ENCODE data around the gene LTC4S.
"Not testable (repeated sequence)": the region's sequence is repeated elsewhere in the genome, so short reads cannot be mapped to it uniquely, and the experiment has no call there.

LTC4S gene

GRCh38 chr5:179769796-179770195 is 24.0 kb upstream of the LTC4S start:
- no peak for DNase-seq (ENCODE audit: low spot score)

DNA sequence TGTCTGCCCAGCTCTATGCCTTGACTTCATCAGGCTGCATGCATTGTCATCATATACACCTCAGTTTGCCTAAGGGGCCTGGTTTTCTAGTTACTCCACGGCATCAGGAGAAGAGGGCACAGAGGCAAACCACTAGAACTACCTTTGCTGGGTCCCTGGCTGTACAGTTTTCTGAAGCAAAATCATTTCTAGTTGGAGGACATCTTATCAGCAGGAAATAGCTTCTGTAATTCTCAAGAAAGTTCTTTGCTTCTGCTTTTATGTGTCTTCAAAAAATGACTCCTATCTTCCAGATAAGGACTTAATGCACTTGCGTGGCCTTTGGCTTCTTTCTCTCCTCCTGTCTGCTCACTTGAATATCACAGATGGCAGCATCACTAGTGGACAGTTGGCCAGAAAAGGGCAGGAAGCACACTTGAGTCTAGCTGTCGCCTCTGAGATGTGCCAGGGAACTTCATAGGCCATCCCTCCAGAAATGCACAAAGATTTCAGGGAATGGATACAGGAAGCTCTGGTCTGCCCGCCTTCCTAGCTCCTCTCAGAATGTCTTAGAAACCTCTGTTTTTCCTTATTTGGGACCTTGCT is 22.4 kb upstream of the LTC4S start:
- no peak for DNase-seq (ENCODE audit: low spot score)

GRCh38 chr5:179772351-179772750 is 21.4 kb upstream of the LTC4S start:
- no peak for DNase-seq (ENCODE audit: low spot score)

- DNase-seq (ENCODE audit: low spot score): no peak
These were observed 20.1 kb upstream of the LTC4S start for GRCh38 chr5:179773686-179774040.

- DNase-seq (ENCODE audit: low spot score): no peak
These were observed 19.3 kb upstream of the LTC4S start for GRCh38 chr5:179774442-179774841.

DNA sequence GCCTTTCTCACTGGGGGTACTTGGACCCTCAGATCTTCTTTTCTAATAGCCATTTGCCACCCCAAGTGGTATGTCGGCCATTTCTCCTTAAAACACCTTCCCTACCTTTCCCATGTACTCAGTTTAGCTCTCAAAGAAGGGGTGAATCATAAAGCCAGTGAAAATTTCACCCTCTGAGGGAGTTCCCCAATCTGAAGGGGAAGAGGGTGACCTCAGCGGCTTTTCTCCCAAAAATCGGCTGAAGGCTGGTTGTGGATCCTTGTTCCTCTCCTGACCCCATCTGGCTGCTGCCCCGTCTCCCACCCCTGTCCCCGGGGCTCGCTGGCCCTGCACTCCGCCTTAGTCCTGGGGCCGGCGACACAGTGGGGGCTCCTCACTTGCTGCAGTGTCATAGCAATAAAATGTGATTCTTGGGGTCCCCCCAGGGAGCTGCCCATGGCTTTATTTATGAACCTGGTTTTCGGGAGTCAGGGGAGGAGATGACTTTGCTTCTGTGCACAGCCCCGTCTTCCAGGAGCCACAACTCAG is 17.3 kb upstream of the LTC4S start:
- no peak for DNase-seq (ENCODE audit: low spot score)

DNA sequence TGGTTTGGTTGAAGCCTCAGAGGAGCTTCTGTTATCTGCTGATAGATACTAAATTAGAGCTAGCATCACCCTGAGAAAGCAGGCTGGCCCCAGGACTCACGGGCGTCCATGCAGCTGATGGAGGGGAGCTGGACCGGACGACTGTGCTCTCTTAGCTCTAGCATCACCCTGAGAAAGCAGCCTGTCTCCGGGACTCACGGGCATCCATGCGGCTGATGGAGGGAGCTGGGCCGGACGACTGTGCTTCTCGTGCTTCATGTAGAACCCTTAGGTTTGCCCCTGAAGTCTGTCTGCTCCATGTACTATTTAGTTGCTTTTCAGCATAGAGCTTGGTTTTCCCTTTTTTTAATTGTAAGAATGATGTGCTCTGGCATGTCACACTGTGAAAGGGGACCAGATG is 16.3 kb upstream of the LTC4S start:
- no peak for DNase-seq (ENCODE audit: low spot score)

DNA sequence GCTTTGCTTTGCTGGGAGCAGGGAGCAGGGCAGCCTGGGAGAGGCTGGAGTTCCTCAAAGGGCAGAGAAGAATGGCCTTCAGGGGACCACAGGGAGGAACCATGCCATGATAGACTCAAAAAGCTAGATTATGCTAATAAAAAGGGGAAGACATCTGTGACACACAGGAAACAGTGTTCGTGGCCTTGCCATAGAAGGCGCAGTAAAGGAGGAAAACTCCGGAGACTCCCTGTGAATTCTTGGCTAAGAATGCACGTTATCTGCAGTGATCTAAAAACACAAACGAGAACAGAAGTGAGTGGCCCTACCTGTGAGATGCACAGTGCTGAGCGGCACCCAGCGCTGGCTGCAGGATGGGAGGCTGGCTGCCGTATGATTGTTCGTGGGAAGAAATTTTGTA is 15.9 kb upstream of the LTC4S start:
- no peak for DNase-seq (ENCODE audit: low spot score)

DNA sequence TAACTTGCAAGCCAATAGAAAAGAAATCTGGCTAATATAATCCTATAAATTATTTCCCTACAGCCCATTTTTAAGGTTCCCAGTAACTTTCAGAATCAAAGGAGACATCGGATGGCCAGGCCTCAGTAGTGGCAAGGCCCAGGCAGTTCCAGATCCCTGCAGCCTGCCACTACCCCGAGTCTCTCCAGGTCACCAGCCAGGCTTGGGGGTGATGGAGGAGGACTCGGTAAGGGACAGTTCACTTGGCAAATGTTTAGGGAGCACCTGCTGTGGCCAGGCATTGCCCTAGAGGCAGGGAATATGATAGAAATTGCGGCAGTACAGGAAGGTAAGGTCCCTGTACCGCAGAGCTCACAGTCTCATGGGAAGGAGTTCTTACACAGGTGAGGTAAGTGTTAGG is 15.2 kb upstream of the LTC4S start:
- no peak for DNase-seq (ENCODE audit: low spot score)

DNA sequence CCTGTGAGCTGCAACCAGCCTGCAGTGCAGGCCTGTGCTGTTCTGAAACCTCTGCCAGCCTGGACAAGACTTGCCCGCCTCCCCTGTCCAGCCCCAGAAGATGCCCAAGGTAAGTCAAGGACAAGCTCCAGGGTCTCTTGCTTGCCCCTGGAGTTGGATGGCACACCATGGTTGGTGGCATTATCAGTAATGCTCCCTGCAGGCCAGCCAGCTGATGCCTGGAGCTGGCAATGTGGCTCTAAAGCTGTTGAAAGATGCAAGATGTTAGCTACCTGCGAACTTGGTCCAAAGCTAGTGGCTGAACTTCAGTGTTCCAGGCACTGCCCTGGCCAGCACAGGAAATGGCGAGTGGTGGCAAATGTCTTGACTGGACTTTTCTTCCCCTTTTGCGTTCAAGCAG is 14.0 kb upstream of the LTC4S start:
- no peak for DNase-seq (ENCODE audit: low spot score)

- no peak for DNase-seq (ENCODE audit: low spot score)
These were observed 13.4 kb upstream of the LTC4S start for GRCh38 chr5:179780362-179780761.

DNA sequence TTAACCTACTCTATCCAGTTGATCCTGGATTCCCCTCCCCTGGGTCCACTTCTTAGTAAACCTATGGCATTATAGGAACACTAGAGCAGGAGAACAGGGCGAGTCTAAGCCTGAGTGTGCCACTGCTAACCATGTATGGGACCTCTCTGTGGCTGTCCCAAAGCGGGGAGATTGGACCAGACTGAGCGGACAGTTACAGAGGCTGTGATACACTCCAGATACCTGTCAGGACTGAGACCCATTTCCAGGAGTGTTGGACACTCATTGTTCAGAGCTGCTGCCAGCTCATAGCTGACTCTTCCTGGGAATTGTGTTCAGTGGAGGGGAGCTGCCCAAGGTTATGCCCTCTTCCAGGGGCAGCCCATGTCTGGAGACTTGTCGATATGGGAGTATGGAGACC is 11.9 kb upstream of the LTC4S start:
- no peak for DNase-seq (ENCODE audit: low spot score)

GRCh38 chr5:179783128-179783527 is 10.7 kb upstream of the LTC4S start:
- DNase-seq (ENCODE audit: low spot score): no peak

DNA sequence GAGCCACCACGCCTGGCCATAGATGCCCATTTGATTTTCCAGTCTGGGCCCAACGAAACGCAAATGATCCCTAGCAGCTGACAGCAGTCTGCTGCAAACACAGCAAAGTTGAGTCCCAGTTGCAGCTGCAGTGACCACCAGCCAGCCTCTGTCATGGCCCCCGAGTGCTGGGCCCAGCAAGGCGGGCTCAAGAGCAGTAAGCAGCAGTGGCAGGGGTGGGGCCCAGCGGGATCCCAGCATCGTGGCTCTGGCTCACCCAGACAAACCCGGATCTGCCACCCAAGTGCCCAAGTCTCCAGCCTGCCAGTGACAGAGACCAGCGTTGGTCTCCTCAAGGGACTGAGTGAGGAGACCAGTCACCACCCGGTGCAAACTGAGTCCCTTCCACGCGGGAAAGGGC is 6.9 kb upstream of the LTC4S start:
- no peak for DNase-seq (ENCODE audit: low spot score)

DNA sequence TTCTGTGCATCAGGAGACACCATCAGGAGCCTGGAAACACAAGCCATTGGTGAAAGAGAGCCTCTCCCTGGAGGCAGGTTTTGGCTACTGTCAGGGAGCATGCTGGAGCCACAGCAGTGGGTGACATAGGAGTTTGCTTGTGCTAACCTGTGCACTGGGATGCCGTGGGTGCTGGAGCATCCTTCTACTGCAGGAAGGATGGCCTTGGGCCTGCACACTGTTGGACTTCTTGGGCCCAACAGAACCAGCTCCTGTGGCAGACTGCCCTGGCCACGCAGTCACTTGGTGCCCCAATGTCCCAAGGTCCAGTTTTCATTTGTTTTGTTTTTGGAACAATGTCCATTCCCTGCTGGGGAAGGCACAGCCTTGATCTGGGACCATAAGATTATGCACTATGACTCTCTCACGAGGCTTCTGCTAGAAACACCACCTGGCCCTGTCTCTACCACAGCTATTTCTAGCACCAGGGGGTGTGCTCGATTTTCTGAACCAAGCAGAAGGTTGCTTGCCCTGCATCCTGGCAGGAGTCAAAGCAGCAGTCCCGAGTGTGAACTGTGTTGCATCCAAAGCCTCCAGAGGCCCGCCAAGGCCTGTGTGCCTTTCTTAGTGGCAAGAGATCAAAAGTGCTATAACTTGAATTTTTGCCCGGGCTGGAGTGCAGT is 5.5 kb upstream of the LTC4S start:
- DNase-seq (ENCODE audit: low spot score): no peak

DNA sequence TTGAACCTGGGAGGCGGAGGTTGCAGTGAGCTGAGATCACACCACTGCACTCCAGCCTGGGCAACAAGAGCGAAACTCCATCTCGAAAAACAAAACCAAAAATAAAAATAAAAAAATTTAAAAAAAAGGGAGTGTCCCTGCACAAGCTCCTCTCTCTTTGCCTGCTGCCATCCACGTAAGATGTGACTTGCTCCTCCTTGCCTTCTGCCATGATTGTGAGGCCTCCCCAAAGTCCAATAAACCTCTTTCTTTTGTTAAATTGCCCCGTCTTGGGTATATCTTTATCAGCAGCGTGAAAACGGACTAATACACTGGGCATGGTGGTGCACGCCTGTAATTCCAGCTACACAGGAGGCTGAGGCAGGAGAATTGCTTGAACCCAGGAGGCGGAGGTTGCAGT is 4.5 kb upstream of the LTC4S start:
- DNase-seq (ENCODE audit: low spot score): not testable (repeated sequence)

- DNase-seq (ENCODE audit: low spot score): no peak
These were observed 1.7 kb upstream of the LTC4S start for GRCh38 chr5:179791881-179792611.

GRCh38 chr5:179792612-179793467 is 946 bp upstream of the LTC4S start:
- no peak for DNase-seq (ENCODE audit: low spot score)

GRCh38 chr5:179794171-179794570 is 385 bp downstream of the LTC4S start:
- no peak for DNase-seq (ENCODE audit: low spot score)

- DNase-seq (ENCODE audit: low spot score): no peak
These were observed 789 bp downstream of the LTC4S start for GRCh38 chr5:179794575-179794974.

- DNase-seq (ENCODE audit: low spot score): peak; percentile 58
These were observed 1.5 kb downstream of the LTC4S start for GRCh38 chr5:179795049-179795862.

Data from ecto neural progenitor cell (in vitro differentiated cells).